GM12878 (cell line): ENCODE measurements around the gene FSD1L. TPM values are rescaled to one million over a fixed set of nuclear protein-coding genes. Genes with fewer than 3 reads are reported as not detected.
"Not testable (repeated sequence)": the region's sequence is repeated elsewhere in the genome, so short reads cannot be mapped to it uniquely, and the experiment has no call there.

Source experiments
- ATAC-seq: fragments of 200-7000 bp; cut with Tn5 transposase; 3 replicates; pipeline ENCODE4 v1.9.1; 2020; ENCODE audit warnings: mild to moderate bottlenecking, moderate library complexity
- BruUV-seq: library from RNA; stranded (reverse); fragments of 400-500 nt; replicated peaks from 2 replicates; lab custom pipeline; 2021; lab: Mats Ljungman, UMichigan
- CTCF ChIA-PET: fragments of 300-600 bp; sonication (Branson Sonifier 250); formaldehyde crosslinking; extraction: SDS; loops from one replicate; lab custom pipeline; 2021; ENCODE audit warnings: inconsistent platforms; lab: Yijun Ruan, JAX
- POLR2A ChIA-PET: fragments of 350-600 bp; formaldehyde crosslinking; extraction: SDS; loops from one replicate; lab custom pipeline; 2021; ENCODE audit warnings: inconsistent platforms; lab: Charles Lee
- RAD21 ChIA-PET: fragments of 300-600 bp; sonication (Branson Sonifier 250); formaldehyde crosslinking; loops from one replicate; lab custom pipeline; 2023; ENCODE audit warnings: antibody characterized with exemption; ENCODE audit not compliant: unreplicated experiment; lab: Charles Lee
- SMC1A ChIA-PET: fragments of 300-600 bp; sonication (Branson Sonifier 250); formaldehyde crosslinking; loops from one replicate; lab custom pipeline; 2023; ENCODE audit not compliant: unreplicated experiment, uncharacterized antibody; lab: Charles Lee
- DNase-seq: peaks from one replicate; pipeline ENCODE4 v3.0.0-alpha.2; 2011; ENCODE audit warnings: low read depth, low spot score
- FAIRE-seq: peaks from 3 replicates; lab custom pipeline; 2011; peaks lifted over from hg19 to GRCh38; lab: Jason Lieb, UNC
- H2AFZ ChIP-seq: 2 replicates; pipeline ENCODE4 v1.6.0; 2011; ENCODE audit warnings: low read depth, low read length, control low read depth; ENCODE audit not compliant: control insufficient read depth
- H3K27ac ChIP-seq: 2 replicates; pipeline ENCODE4 v1.5.1; 2011; ENCODE audit warnings: control low read depth; ENCODE audit not compliant: control insufficient read depth, insufficient read depth
- H3K27me3 ChIP-seq, 2 experiments: replicated peaks in 1 of 2; 2 replicates each; pipeline versions ENCODE4 v1.6.0 to v1.6.1; 2011; ENCODE audit warnings: low read length in 1 of 2; ENCODE audit not compliant: control insufficient read depth in 2 of 2, insufficient read depth in 2 of 2
- H3K36me3 ChIP-seq, 2 experiments: 2 replicates each; pipeline ENCODE4 v1.5.1; 2011; ENCODE audit warnings: low read length in 1 of 2; ENCODE audit not compliant: control insufficient read depth in 2 of 2, insufficient read depth in 2 of 2
- H3K4me1 ChIP-seq: 2 replicates; pipeline ENCODE4 v1.6.1; 2011; ENCODE audit warnings: mild to moderate bottlenecking, low read length, moderate library complexity, mixed read lengths; ENCODE audit not compliant: control insufficient read depth, insufficient read depth
- H3K4me2 ChIP-seq: 2 replicates; pipeline ENCODE4 v1.6.0; 2011; ENCODE audit warnings: control low read depth; ENCODE audit not compliant: control insufficient read depth, insufficient read depth
- H3K4me3 ChIP-seq: fragments of 200-600 bp; sonication (generic); 2 replicates; pipeline ENCODE4 v1.5.1; 2016
- H3K79me2 ChIP-seq: 2 replicates; pipeline ENCODE4 v1.6.0; 2011; ENCODE audit warnings: low read length; ENCODE audit not compliant: control insufficient read depth, insufficient read depth
- H3K9ac ChIP-seq: 2 replicates; pipeline ENCODE4 v1.8.0; 2011; ENCODE audit warnings: low read length, control low read depth, mixed read lengths; ENCODE audit not compliant: control insufficient read depth, insufficient read depth
- H3K9me3 ChIP-seq: replicated peaks from 3 replicates; pipeline ENCODE4 v1.5.1; 2011; ENCODE audit warnings: mild to moderate bottlenecking, low read length; ENCODE audit not compliant: control insufficient read depth, insufficient read depth
- H4K20me1 ChIP-seq: 2 replicates; pipeline ENCODE4 v1.6.0; 2011; ENCODE audit not compliant: control insufficient read depth, insufficient read depth
- CEBPB ChIP-seq, 2 experiments: fragments of 150-350 bp in 1 of 2; IDR thresholded peaks; 2 replicates each; pipeline ENCODE4 v1.6.1; 2012 to 2014; ENCODE audit warnings: low read depth in 2 of 2, low read length in 2 of 2, borderline replicate concordance in 1 of 2, inconsistent platforms in 1 of 2
- ELK1 ChIP-seq: IDR thresholded peaks from 2 replicates; pipeline ENCODE4 v1.6.1; 2012; ENCODE audit warnings: low read depth, low read length, improper control_type of control experiment
- IKZF1 ChIP-seq: fragments of 450-650 bp; conservative IDR thresholded peaks from 2 replicates; pipeline ENCODE4 v1.6.1; 2017; ENCODE audit warnings: antibody characterized with exemption, mild to moderate bottlenecking
- IKZF2 ChIP-seq, 2 experiments: fragments of 450-650 bp; IDR thresholded peaks; 2 replicates each; pipeline ENCODE4 v1.6.1; 2017; ENCODE audit warnings: mild to moderate bottlenecking in 2 of 2, moderate library complexity in 2 of 2
- JUND ChIP-seq: IDR thresholded peaks from 2 replicates; pipeline ENCODE4 v1.6.1; 2012; ENCODE audit warnings: low read depth, mild to moderate bottlenecking, low read length, improper control_type of control experiment, moderate library complexity
- MTA3 ChIP-seq: IDR thresholded peaks from 2 replicates; pipeline ENCODE4 v1.6.1; 2012; ENCODE audit warnings: low read length, inconsistent platforms, borderline replicate concordance
- MXI1 ChIP-seq: fragments of 150-350 bp; IDR thresholded peaks from 2 replicates; pipeline ENCODE4 v1.6.1; 2011; ENCODE audit warnings: low read depth, mild to moderate bottlenecking, inconsistent platforms, low read length, improper control_type of control experiment
- PML ChIP-seq: IDR thresholded peaks from 2 replicates; pipeline ENCODE4 v1.6.1; 2012; ENCODE audit warnings: low read length, inconsistent platforms
- SPI1 ChIP-seq: IDR thresholded peaks from 2 replicates; pipeline ENCODE4 v1.6.1; 2011; ENCODE audit warnings: low read depth, mild to moderate bottlenecking, low read length, moderate library complexity, borderline replicate concordance; ENCODE audit not compliant: insufficient read depth
- SRF ChIP-seq, 2 experiments: IDR thresholded peaks; 2 replicates each; pipeline ENCODE4 v1.6.1; 2011; ENCODE audit warnings: low read depth in 2 of 2, low read length in 2 of 2, mild to moderate bottlenecking in 1 of 2, moderate library complexity in 1 of 2
- STAT1 ChIP-seq: fragments of 450-650 bp; conservative IDR thresholded peaks from 2 replicates; pipeline ENCODE4 v1.6.1; 2014; ENCODE audit warnings: antibody characterized with exemption, mild to moderate bottlenecking
- WRNIP1 ChIP-seq: IDR thresholded peaks from 2 replicates; pipeline ENCODE4 v1.6.1; 2011; ENCODE audit warnings: low read depth, low read length, improper control_type of control experiment, borderline replicate concordance
- WGBS: methylation state at CpG from one replicate; pipeline ENCODE4 v1.1.6; 2016; ENCODE audit warnings: low lambda C conversion rate; ENCODE audit not compliant: insufficient replicate concordance, insufficient coverage; ENCODE audit errors: missing lambda C conversion rate; 5-methylcytosine and 5-hydroxymethylcytosine counted together
- in situ Hi-C: fragments of 300-500 bp; cut with MboI; formaldehyde crosslinking; loops from 9 replicates; pipeline ENCODE4 v1.14.3; 2018; ENCODE audit warnings: mixed read lengths
- intact Hi-C: fragments of 100-400 bp; cut with micrococcal nuclease; formaldehyde crosslinking; loops from one replicate; pipeline ENCODE4 v1.14.2; 2022; ENCODE audit not compliant: unreplicated experiment
- polyA plus RNA-seq, 11 experiments: library from polyadenylated mRNA; depleted of rRNA in 4 of 11; unstranded in 6 of 11; stranded (reverse) in 5 of 11; fragments of >200 nt; fragmentation: Nextera tagmentation in 4 of 11; fragmentation: Illumina TruSeq in 1 of 11; extraction: Ambion mirVana in 4 of 11; extraction: Trizol in 1 of 11; gene quantifications; 1 replicate in 1 of 11; 2 replicates in 10 of 11; pipeline versions ENCODE4 v1.2.1 to v1.2.3, GENCODE V29; 2011 to 2016; ENCODE audit warnings: inconsistent platforms in 2 of 11, missing spikeins in 2 of 11, low read depth in 1 of 11
- total RNA-seq, 4 experiments: library from RNA; depleted of rRNA in 3 of 4; stranded (reverse); fragments of >200 nt in 3 of 4; fragmentation: Illumina TruSeq in 1 of 4; extraction: Trizol in 1 of 4; gene quantifications; 2 replicates each; pipeline versions ENCODE4 v1.2.1 to v1.2.3, GENCODE V29; 2013 to 2021

Gene FSD1L
- total and polyA plus RNA-seq, 10 of the 15 experiments (the other 5 are each of a cell fraction or from before 2014, with no cell fraction given) = 11.9 to 52.4 (median 17.0) TPM

- TF ChIP-seq PML (peak; percentile 93), STAT1 (0 out of 2 replicates have a peak, but pooled peaks have one; percentile 30), JUND (no peak), WRNIP1 (no peak), IKZF1 (peak; percentile 84)
- TF ChIP-seq, all 136 proteins: peak for 34
Observed at GRCh38 chr9:105557804-105558610, 110.2 kb downstream of the FSD1L start, which contains the start of gene FKTN (continued).

- DNase-seq = no peak
- Histone ChIP-seq H3K9me3 (peaks cover 2% of the 10 kb centered on the region; the same call in 2 of the 3 replicates), H3K79me2 (no peaks in the 10 kb centered on the region), H3K4me3 (no peak overlapping the region), H3K36me3 (no peaks in the 10 kb centered on the region), H3K27ac (no peak overlapping the region), H3K27me3 (no peaks in the 10 kb centered on the region), H4K20me1 (no peaks in the 10 kb centered on the region), H3K4me2 (no peak overlapping the region)
- no TSS peak for BruUV-seq
- ChIA-PET POLR2A (no interaction called here), SMC1A (no interaction called here), RAD21 (no interaction called here)
- in situ Hi-C loops = no loop called here
- no peak for TF ChIP-seq SRF (IDR thresholded peaks at IDR 0.05; ENCODE audit: low read depth in 2 of 2, low read length in 2 of 2)
- peak; percentile 53; the same call in 1 of the 2 replicates for TF ChIP-seq SPI1
- no peak for TF ChIP-seq MTA3
- TF ChIP-seq ELK1 = no peak
- no peak for TF ChIP-seq PML
- no peak for TF ChIP-seq IKZF2 (IDR thresholded peaks at IDR 0.05)
- TF ChIP-seq CEBPB (IDR thresholded peaks at IDR 0.05; ENCODE audit: borderline replicate concordance in 1 of 2, low read depth in 2 of 2, low read length in 2 of 2) = no peak
- TF ChIP-seq MXI1 = no peak
- TF ChIP-seq, all 136 proteins: peak for 1
- intact Hi-C loops = no loop called here
- ATAC-seq (no peak), FAIRE-seq (no peak)
- CTCF ChIA-PET = no interaction called here
- Histone ChIP-seq H3K9ac (no peak overlapping the region), H3K4me1 (no peaks in the 10 kb centered on the region), H2AFZ (no peak overlapping the region)
Observed at GRCh38 chr9:105572455-105572854, 124.6 kb downstream of the FSD1L start.

- ATAC-seq, H3K4me2 ChIP-seq, POLR2A ChIA-PET, H3K4me1 ChIP-seq, H3K9ac ChIP-seq, DNase-seq, in situ Hi-C loops, H4K20me1 ChIP-seq, H3K9me3 ChIP-seq, FAIRE-seq, RAD21 ChIA-PET, H3K27me3 ChIP-seq, CTCF ChIA-PET, H3K27ac ChIP-seq, H3K79me2 ChIP-seq, intact Hi-C loops, BruUV-seq, H2AFZ ChIP-seq, H3K36me3 ChIP-seq, H3K4me3 ChIP-seq, SMC1A ChIA-PET: not testable (repeated sequence)
- WGBS = over 99% methylated on average over 5 of the region's 6 CpGs
Observed at GRCh38 chr9:105579952-105580351, 132.1 kb downstream of the FSD1L start.
